ES-I3 (cell line): ENCODE results near the gene SUPT4H1.

Source experiments
- H3K36me3 ChIP-seq: 2 replicates; pipeline ENCODE4 v1.6.1; 2013; ENCODE audit warnings: mild to moderate bottlenecking, low read length, control low read depth, moderate library complexity; ENCODE audit not compliant: insufficient read depth
- H3K4me1 ChIP-seq: 2 replicates; pipeline ENCODE4 v1.6.1; 2013; ENCODE audit warnings: mild to moderate bottlenecking, control low read depth, low read length; ENCODE audit not compliant: insufficient read depth
- H3K9ac ChIP-seq: 2 replicates; pipeline ENCODE4 v1.6.1; 2013; ENCODE audit warnings: low read depth, mild to moderate bottlenecking, low read length, moderate library complexity
- H3K9me3 ChIP-seq: 2 replicates; pipeline ENCODE4 v1.6.1; 2013; ENCODE audit warnings: mild to moderate bottlenecking, low read length, moderate library complexity; ENCODE audit not compliant: control insufficient read depth, insufficient read depth

The SUPT4H1 gene

GRCh38 chr17:58301504-58302150, 50.4 kb downstream of the SUPT4H1 start:
- Histone ChIP-seq H3K36me3 (no peaks in the 10 kb centered on the region), H3K9me3 (no peaks in the 10 kb centered on the region), H3K4me1 (peaks cover 10% of the 10 kb centered on the region; the same call in 1 of the 2 replicates), H3K9ac (no peak overlapping the region)

- peaks cover 10% of the 10 kb centered on the region; the same call in 1 of the 2 replicates for H3K4me1 ChIP-seq
- no peaks in the 10 kb centered on the region for H3K9me3 ChIP-seq
- no peaks in the 10 kb centered on the region for H3K36me3 ChIP-seq
- H3K9ac ChIP-seq = no peak overlapping the region
These were observed 51.7 kb downstream of the SUPT4H1 start for GRCh38 chr17:58300336-58300735.
